Measurements from ENCODE around the gene CDC14B. TPM values are rescaled to one million over a fixed set of nuclear protein-coding genes. Genes with fewer than 3 reads are reported as not detected.
A peak's percentile ranks its signal among the peaks of the same experiment; 100 is the strongest.

The CDC14B gene
- total RNA-seq, 1 experiment from 2014 or later: 28.4 TPM

DNA sequence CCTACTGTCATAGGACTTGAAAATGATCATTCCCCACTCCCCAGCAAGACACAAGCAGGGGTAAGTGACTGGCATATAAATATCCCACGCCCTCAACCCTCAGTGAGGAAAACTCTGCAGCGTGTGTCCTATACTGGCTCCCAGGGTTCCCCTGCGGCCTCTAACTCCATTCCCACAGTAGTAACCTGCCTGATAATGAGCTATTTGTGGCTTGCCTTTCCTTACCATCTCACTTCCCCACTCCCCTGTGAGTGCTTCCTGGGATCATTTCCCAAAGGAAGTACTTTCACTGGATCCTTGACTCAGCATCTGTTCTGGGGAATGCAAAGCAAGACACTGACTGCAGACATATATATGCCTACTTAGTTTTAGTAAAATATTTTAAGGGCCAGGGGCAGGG is 14.3 kb downstream of the CDC14B start:
- Histone ChIP-seq H3K23ac (ENCODE audit: insufficient read length, low read depth, low read length) (no peak overlapping the region), H3K79me1 (ENCODE audit: insufficient read depth, low read depth, low read length, poor library complexity, severe bottlenecking) (peaks cover 8% of the 10 kb centered on the region), H3K4ac (ENCODE audit: low read depth, low read length) (no peak overlapping the region), H3K27ac (ENCODE audit: insufficient read length, low read depth, low read length) (no peak overlapping the region), H2BK15ac (ENCODE audit: low read depth, low read length) (no peak overlapping the region), H3K18ac (ENCODE audit: insufficient read length, low read depth, low read length) (no peak overlapping the region), H3K14ac (ENCODE audit: insufficient read depth, low read length) (no peak overlapping the region), H2BK120ac (ENCODE audit: low read depth, low read length, poor library complexity, severe bottlenecking) (no peak overlapping the region), H4K91ac (ENCODE audit: insufficient read length, low read depth, low read length) (no peak overlapping the region), H4K5ac (ENCODE audit: insufficient read length, low read depth, low read length) (no peak overlapping the region), H3K27me3 (ENCODE audit: insufficient read depth, low read length) (no peaks in the 10 kb centered on the region), H2AFZ (ENCODE audit: low read length) (no peak overlapping the region), H2BK5ac (ENCODE audit: insufficient read length, low read length) (no peak overlapping the region), H3T11ph (ENCODE audit: low read length) (no peak overlapping the region), H2AK5ac (ENCODE audit: insufficient read length, low read length) (no peak overlapping the region), H3K9me3 (ENCODE audit: control insufficient read depth, low read depth, low read length) (no peaks in the 10 kb centered on the region), H3K56ac (ENCODE audit: insufficient read length, low read depth, low read length) (no peak overlapping the region), H3K4me2 (ENCODE audit: insufficient read depth, insufficient read length, low read length) (no peak overlapping the region), H4K8ac (replicated peaks; ENCODE audit: insufficient read length, low read depth, low read length) (no peak overlapping the region), H4K20me1 (ENCODE audit: control insufficient read depth, insufficient read depth, insufficient read length) (no peaks in the 10 kb centered on the region), H3K23me2 (ENCODE audit: insufficient read length, low read depth, low read length, poor library complexity, severe bottlenecking) (no peaks in the 10 kb centered on the region), H2BK20ac (ENCODE audit: low read depth, low read length, poor library complexity, severe bottlenecking) (no peak overlapping the region), H3K4me1 (ENCODE audit: insufficient read depth, low read length) (0 out of 2 replicates have a peak, but pooled peaks cover 2% of the 10 kb centered on the region), H3K9ac (ENCODE audit: extremely low read depth, insufficient read length, low read length) (no peak overlapping the region), H3K79me2 (ENCODE audit: insufficient read depth, low read length) (peaks cover 10% of the 10 kb centered on the region; the same call in 1 of the 2 replicates), H2BK12ac (ENCODE audit: insufficient read length, low read depth, low read length) (no peak overlapping the region)
- no CpG with 5 or more reads among the region's 3 CpGs for WGBS (ENCODE audit: extremely low coverage, insufficient read length, low lambda C conversion rate)
- no peak for DNase-seq
- H3K4me3 Mint-ChIP-seq: no peak overlapping the region
- peaks cover 0 to 6% (median 4%) of the 10 kb centered on the region in 3 experiments; a peak in 3 of 7 replicates for H3K36me3 Mint-ChIP-seq (ENCODE audit: insufficient read depth in 1 of 3, low read depth in 3 of 3)
- peak overlapping the region in 2 of 3 experiments; percentile 10 to 54; a peak in 1 of 7 replicates for H3K27ac Mint-ChIP-seq
- H3K27me3 Mint-ChIP-seq (ENCODE audit: low read depth): no peaks in the 10 kb centered on the region
- peaks cover 4 to 10% of the 10 kb centered on the region in 2 experiments; a peak in 3 of 4 replicates for H3K4me1 Mint-ChIP-seq
- TF ChIP-seq, protein P1, sequence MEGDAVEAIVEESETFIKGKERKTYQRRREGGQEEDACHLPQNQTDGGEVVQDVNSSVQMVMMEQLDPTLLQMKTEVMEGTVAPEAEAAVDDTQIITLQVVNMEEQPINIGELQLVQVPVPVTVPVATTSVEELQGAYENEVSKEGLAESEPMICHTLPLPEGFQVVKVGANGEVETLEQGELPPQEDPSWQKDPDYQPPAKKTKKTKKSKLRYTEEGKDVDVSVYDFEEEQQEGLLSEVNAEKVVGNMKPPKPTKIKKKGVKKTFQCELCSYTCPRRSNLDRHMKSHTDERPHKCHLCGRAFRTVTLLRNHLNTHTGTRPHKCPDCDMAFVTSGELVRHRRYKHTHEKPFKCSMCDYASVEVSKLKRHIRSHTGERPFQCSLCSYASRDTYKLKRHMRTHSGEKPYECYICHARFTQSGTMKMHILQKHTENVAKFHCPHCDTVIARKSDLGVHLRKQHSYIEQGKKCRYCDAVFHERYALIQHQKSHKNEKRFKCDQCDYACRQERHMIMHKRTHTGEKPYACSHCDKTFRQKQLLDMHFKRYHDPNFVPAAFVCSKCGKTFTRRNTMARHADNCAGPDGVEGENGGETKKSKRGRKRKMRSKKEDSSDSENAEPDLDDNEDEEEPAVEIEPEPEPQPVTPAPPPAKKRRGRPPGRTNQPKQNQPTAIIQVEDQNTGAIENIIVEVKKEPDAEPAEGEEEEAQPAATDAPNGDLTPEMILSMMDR (conservative IDR thresholded peaks at IDR 0.05): no peak
- H3K9me3 Mint-ChIP-seq: peaks cover 0 to 2% of the 10 kb centered on the region in 2 experiments; a peak in 1 of 5 replicates
